Stomach smooth muscle (tissue), 2 donors: ENCODE results near the gene OMA1.

Experiments
- H3K27ac ChIP-seq: one replicate; pipeline ENCODE4 v1.7.0; 2013; ENCODE audit warnings: mild to moderate bottlenecking, low read length, inconsistent platforms
- H3K27me3 ChIP-seq, 2 donors: one replicate each; pipeline ENCODE4 v1.7.0; 2013; ENCODE audit warnings: low read length in 2 of 2; ENCODE audit not compliant: insufficient read depth in 2 of 2, control insufficient read depth in 1 of 2
- H3K36me3 ChIP-seq, 2 donors: one replicate each; pipeline ENCODE4 v1.7.0; 2013; ENCODE audit warnings: low read length in 2 of 2; ENCODE audit not compliant: control insufficient read depth in 2 of 2, insufficient read depth in 2 of 2
- H3K4me1 ChIP-seq: one replicate; pipeline ENCODE4 v1.7.0; 2013; ENCODE audit warnings: low read length; ENCODE audit not compliant: control insufficient read depth, insufficient read depth
- H3K4me3 ChIP-seq, 2 donors: one replicate each; pipeline ENCODE4 v1.7.0; 2013; ENCODE audit warnings: low read length in 2 of 2
- H3K9ac ChIP-seq, 2 donors: one replicate each; pipeline ENCODE4 v1.7.0; 2013; ENCODE audit warnings: low read length in 2 of 2, mild to moderate bottlenecking in 1 of 2
- H3K9me3 ChIP-seq, 2 donors: one replicate each; pipeline ENCODE4 v1.7.0; 2013; ENCODE audit warnings: low read length in 2 of 2; ENCODE audit not compliant: control insufficient read depth in 2 of 2
- donor health status: healthy.
- donor health status: Pancreatic carcinoma.

The OMA1 gene

GRCh38 chr1:58432851-58433668, 113.5 kb downstream of the OMA1 start:
- peaks cover 0 to 4% of the 10 kb centered on the region in 2 donors for H3K36me3 ChIP-seq
- no peaks in the 10 kb centered on the region for H3K27me3 ChIP-seq
- peaks cover 2% of the 10 kb centered on the region for H3K4me1 ChIP-seq
- H3K4me3 ChIP-seq: no peak overlapping the region
- no peak overlapping the region for H3K9ac ChIP-seq
- peaks cover 0 to 4% of the 10 kb centered on the region in 2 donors for H3K9me3 ChIP-seq
- no peak overlapping the region for H3K27ac ChIP-seq

- Histone ChIP-seq H3K9me3 (peaks cover 0 to 4% of the 10 kb centered on the region in 2 donors), H3K27ac (no peak overlapping the region), H3K4me3 (no peak overlapping the region), H3K4me1 (peaks cover 2% of the 10 kb centered on the region), H3K27me3 (no peaks in the 10 kb centered on the region), H3K36me3 (peaks cover 0 to 4% of the 10 kb centered on the region in 2 donors), H3K9ac (no peak overlapping the region)
These were observed 114.5 kb downstream of the OMA1 start for GRCh38 chr1:58431901-58432620.
